ENCODE results near the gene KLHL1.

KLHL1 gene

DNA sequence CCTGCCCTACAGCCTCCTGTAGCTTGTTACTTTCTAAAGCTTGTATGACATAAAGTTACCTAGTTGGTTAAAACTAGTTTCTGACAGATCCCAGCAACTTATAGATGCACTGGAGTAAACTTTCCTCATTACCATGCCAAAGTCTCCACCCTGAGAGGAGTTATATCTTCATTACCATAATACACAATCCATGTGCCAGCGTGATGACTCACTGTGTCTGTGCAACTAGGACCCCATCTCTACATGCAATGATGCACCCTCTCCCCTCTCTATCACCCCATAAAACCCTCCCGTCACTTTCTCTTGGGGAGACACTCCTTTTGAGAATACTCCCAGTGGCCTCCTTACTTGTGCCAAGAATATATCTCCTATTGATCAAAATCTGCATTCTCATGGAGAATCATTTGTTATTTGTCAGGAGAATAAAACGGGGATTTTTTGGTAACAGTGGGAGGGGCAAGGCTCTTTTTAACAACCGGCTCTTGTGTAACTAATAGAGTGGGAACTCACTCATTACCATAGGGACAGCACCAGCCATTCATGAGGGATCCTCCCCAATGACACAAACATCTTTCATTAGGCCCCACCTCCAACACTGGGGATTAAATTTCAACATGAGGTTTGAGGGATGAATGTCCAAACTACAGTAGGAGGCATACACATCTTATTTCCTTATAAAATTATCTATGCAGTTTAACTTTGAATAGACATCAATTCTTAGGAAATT, 235.8 kb downstream of the KLHL1 start:
- DNase-seq (ENCODE audit: low read depth): no peak

DNA sequence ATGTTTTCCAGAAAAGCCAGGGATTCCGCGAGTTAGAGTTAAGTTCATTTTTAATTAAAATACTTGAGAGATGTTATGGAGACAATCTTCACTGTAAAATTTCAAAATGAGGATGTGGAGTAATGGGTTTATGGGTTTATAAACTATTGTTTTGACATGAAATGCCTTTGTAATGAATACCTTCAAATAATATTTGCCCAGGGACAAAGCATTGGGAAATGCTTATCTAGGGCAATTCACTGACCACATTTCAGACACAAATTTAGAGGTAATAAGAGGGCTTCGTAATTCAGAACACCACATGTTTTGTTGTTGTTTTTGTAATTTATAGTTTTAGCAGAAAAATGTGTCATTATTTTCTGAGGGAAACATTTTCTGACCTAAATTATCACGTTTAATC, 241.7 kb downstream of the KLHL1 start:
- DNase-seq (ENCODE audit: low read depth): no peak

DNA sequence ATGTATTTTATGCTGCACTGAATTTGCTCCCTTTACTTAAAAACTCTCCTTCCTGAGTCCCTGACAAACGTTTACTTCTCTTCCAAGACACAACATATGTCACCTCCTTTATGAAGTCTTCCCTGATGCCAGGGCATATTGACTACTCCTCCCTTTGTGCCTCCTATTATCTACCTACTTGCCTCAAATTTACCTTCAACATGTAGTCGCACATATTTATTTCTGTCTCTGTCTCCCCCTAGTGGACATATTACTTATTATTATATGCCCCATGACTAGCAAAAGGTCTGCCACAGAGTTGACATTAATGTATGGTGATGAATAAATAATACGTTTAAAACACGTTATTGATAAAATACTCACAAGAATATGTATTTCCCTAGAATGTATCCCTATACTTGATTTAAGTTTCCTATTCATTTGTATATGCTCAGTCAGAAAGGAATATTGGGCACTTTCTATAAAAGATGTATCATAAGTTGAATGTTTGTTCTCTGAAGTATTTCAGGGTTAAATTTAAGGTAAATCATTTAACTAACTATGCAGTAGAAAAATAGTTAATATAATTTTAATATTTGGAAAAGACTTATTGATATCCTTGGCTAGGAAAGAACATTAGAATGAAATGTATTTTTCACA, 250.9 kb downstream of the KLHL1 start:
- DNase-seq (ENCODE audit: low read depth): peak; percentile 1

DNA sequence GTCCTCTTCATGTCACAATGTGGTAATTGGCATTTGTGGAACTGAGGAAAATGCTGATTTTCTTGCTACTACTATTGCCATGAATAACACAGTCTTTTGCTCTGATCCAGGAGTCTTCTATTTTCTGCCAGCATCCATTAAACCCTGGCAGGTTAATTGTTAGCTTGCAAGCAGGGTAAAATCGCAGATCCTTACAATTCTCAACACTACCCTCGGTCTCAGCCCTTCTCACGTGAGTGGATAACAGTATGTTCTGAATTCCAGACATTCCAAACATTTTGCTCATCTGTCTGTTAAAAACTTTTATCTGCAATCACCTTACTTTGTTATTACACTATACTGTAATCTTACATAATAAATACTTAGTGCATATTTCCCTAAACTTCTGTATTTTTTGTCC, 251.9 kb downstream of the KLHL1 start:
- no peak for DNase-seq (ENCODE audit: low read depth)

DNA sequence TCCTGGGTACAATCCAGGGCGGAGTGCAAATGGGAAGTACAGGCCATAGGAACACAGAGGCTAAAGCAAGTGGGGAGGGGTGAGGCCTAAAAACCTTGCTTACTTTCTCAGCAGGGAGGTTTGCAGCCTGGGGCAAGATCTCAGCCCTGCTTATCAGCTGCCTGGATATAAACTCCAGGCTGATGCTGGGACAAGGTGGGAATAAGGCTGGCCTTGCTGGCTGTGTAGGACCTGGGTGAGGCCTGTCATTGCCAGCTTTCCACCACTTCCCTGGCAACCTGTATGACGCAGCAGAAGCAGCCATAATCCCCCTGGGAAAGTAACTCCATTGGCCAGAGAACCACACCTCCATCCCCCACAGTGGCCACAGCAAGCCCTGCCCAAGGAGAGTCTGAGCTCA, 279.7 kb downstream of the KLHL1 start:
- DNase-seq (ENCODE audit: low read depth): no peak

DNA sequence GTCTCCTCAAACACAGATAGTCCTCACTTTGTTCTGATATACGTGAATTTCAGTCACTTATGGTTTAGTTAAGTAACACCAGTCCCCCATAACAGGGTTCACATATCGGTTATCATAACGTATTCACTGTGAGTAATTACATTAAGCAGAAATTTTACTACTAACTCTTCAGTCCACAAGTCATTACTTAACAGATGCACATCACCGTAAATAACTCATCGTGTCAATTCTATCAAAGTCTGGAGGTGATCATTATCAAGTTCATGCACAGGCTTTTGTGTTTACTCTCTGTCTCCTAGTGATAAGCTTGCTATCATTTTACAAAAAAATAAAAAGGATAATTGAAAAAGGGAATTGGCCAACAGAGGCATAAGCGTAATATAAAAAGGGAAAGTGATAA, 288.1 kb downstream of the KLHL1 start:
- DNase-seq (ENCODE audit: low read depth): no peak

DNA sequence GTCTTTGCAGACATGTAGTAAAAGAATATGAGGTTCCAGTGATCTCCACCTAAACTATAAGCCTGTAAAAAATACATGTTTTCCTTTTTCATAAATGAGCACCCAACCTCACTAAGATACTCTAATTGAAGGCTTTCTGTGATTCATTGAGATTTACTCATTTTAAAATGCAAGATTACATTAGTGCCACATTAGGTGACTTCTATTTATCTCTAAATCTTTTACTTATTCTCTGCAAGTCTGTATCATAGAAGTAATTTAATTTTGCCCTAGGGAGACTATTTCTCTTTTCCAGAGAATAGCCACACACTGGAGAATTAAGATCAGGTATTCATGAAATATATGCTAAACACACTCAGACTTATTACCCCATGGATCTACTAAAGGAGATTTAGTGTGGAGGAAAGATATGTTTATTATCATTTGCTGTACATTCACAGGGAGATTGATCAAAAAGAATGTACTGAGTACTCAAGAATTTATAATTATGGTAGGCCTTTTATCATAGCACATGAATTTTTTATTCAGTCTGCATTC, 290.9 kb downstream of the KLHL1 start:
- no peak for DNase-seq (ENCODE audit: low read depth)

DNA sequence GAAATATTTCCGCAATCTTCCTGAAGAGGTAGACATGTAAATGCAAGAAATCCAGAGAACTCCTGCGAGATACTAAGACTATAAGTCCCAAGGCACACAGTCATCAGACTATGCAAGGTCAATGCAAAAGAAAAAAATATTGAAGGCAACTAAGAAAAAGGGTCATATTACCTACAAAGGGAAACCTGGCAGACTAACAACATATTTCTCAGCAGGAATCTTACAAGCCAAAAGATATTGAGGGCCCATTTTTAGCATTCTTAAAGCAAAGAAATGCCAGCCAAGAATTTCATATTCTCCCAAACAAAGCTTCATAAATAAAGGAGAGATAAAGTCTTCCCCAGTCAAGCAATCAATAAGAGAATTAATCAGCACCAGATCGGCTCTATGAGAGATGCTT, 299.1 kb downstream of the KLHL1 start:
- DNase-seq (ENCODE audit: low read depth): no peak

DNA sequence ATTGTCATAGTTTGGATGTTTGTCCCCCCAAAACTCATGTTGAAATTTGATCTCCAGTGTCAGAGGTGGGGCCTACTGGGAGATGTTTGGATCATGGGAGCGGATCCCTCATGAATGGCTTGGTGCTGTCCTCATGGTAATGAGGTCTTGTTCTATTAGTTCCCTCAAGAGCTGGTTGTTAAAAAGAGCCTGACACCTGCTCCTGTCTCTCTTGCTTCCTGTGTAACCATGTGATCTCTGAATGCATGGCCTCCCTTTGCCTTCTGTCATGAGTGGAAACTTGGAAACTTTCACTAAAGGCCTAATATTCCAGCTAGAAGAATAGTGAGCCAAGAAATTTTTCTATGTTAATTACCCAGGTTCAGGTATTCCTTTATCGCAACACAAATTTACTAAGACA, 312.0 kb downstream of the KLHL1 start:
- DNase-seq (ENCODE audit: low read depth): no peak

DNA sequence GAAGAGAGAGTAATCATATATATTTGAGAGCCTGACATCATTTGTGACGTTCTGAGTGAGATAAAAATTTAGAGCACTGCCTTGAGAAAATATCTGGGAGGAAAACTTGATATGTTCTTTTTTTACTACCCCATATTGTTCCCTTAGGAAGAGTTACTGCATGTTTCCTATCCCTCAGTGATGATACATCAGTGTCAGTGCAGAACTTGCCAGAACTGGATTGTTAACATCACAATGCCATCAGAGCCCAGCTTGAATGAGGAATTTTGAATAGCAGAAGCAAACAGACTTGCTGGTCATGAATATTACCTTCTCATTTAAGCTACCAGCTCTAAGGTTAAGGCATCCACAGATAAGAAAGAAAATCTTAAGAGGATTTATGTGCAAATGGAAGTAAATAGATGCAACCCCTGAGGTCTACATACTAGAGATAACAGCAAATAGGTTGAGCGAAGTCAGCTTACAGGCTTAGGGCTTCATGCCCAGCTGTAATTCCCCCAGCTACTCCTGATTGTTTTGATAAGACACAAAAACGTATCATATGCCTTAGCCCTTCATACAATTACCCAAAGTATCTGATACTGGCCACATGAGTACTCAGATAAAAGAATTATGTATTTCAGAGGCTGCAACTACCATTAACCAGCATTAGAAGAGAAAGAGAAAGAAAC, 314.3 kb downstream of the KLHL1 start:
- DNase-seq (ENCODE audit: low read depth): no peak

DNA sequence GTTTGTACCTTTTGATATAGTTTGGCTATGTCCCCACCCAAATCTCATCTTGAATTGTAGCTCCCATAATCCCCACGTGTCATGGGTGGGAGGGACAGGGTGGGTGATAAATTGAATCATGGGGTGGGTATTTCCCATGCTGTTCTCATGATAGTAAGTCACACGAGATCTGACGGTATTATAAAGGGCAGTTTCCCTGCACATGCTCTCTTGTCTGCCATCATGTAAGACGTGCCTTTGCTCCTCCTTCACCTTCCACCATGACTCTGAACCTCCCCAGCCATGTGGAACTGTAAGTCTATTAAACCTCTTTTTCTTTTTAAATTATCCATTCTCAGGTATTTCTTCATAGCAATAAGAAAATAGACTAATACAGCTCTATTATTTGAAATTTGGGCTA, 331.3 kb downstream of the KLHL1 start:
- no peak for DNase-seq (ENCODE audit: low read depth)

DNA sequence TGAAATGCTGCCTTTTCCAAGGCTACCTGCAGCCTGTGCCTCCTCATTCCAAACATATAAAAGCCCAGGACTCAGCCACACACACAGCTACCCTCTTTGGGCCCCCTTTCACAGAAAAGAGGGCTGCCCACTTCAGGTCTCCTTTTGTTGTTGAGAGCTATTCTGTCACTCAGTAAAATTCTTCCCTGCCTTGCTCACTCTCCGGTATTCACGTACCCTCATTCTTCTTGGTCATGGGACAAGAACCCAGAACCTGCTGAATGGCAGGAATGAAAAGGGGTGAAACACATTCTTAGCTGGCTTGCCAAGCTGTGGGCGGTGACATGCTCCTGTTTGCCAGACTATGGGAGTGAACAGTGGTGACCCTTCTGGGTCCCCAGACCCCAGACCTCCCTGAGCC, 338.6 kb downstream of the KLHL1 start:
- DNase-seq (ENCODE audit: low read depth): no peak

DNA sequence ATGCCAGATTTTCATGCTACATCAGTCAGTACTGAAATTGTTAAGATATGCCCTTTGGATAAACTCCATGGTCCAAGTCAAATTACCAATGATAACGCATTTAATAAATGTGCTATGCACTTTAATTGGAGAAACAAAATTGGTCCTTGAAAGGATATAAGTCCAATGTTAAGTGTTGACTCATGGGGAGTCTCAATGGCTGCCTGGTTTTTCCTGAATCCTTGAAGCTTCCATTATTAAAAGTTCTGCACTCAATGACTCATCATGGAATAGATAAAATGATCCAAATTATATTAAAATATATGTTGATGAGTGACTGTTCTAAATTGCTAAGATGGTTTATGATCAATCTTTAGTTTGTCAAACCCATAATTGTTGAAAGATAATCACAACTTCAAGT, 346.7 kb downstream of the KLHL1 start:
- DNase-seq (ENCODE audit: low read depth): no peak

DNA sequence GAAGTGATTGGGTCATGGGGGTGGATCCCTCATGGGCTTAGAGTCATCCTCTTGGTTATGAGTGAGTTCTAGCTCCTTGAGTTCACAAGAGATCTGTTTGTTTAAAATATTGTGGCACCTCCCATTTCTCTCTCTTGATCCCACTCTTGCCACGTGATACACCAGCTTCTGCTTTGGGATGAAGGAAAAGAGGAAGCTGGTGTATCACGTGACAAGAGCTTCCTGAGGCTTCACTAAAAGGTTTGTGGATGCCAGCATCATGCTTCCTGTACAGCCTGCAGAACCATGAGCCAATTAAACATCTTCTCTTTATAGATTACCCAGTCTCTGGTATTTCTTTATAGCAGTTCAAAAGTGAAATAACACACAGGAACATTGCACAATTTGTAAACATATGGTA, 353.2 kb downstream of the KLHL1 start:
- no peak for DNase-seq (ENCODE audit: low read depth)

DNA sequence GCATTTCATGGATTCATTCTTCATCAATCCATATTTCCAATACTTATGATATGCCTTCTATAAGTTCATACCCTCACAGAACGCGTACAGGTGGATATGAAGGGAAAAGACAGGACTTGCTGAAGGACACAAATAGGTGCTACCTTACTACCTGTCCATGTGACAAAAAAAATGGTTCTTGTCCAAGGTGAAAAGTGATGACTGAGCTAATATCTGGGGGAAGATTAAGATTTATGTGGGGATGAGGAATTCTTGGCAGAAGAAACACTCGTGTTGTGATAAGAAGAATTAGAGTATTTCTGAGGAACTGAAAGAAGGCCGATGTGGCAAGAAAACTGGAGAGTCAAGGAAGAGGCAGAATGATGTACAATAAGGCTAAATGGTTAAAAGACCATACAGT, 357.0 kb downstream of the KLHL1 start:
- no peak for DNase-seq (ENCODE audit: low read depth)

DNA sequence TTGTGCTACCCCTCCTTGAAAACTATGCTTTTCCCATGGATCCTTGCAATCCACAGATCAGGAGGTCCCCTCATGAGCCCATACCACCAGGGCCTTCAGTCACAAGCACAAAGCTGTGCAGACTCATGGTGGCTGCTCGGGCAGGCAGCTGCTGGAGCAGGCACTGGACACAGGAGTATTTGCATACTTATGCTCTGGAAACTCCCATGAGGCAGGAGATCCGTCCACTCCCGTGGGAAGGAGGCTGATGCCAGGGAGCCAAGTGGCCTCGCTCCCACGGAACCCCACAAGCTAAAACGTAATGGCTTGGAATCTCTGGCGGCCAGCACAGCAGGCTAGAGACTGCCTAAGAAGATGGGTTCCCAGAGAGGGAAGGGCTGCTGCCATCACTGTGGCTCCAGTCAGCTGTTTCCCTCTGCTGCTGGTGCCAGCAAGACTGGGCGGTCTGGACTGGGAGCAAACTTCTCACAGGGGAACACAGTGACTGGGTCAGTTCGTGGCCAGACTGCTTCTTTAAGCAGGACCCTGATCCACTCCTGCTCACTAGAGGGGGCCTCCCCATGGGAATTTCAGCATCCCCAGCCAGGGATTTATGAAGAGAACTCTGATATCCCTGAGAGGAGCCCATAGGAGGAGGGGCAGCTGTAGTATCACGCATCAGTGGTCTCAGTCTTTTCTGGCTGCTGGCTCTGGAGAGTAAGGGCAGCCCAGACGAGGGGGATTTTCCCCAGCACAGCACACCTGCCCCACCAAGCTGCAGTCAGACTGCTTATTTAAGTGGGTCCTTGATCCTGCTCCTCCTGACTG, 370.9 kb downstream of the KLHL1 start:
- no peak for DNase-seq (ENCODE audit: low read depth)

DNA sequence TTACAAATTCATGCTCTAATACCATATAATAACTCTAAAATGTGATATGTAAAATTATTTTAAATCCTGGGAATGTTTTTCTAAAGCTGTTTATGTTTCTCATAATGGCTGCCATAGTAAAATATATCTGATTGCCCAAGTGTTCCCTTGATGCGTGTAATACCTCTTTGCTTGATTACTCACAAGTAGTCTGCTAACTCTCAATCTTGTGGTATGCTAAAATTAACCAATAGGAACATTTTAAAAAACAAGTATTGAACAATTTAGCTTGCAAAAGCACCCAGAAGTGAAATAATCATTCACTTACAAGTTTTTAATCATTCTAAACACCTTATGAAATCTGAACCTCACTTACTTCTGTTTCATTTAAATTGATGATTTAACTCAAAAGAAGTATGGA, 386.6 kb downstream of the KLHL1 start:
- DNase-seq (ENCODE audit: low read depth): no peak

DNA sequence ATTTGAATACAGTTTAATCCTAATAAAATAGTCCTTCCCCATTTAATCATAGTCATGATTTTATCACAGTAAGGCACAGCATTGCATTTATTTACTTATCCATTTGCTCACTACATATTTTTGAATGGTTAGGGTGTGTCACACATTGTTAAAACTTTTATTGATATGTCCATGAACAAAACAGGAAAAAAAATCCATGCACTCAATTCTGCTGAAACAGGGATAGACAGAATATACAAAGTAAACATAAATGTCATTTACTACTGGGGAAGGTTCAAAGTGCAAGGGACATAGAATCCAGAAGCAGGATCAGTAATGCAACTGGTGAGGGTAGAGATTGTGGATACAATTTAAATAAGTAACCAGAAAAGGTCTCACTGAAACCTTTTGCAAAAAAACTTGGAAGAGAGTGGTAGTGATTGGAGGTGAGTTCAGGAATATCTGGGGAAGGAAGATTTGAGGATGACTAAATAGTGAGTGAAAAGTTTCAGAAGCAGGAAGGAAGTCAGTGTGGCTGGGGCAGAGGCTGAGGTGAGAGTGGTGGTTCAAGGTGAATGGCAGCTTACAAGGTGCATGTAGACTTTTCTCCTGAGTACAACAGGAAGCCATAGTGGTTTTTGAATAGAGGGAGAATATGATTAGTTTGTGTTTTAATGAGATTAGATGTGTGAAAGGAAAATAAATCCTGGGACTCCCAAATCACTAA, 387.8 kb downstream of the KLHL1 start:
- no peak for DNase-seq (ENCODE audit: low read depth)

DNA sequence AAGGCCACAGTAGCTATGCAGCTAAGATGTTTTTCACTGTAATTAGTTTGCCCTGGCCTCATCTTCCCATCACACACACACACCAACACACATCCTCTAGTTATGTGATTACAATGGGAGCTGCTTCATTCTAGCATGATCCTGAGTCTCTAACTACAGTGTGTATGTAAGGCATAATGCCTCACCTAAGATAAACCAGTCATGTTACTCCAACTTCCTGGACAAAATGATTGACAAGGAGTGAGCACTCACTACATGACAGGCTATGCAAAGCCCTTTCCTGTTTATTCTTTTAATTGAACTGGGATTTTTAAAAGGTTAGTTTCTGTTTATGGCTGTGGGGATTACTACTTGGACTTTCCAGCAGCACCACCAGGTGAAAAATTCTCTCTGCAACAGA, 401.4 kb downstream of the KLHL1 start:
- no peak for DNase-seq (ENCODE audit: low read depth)

DNA sequence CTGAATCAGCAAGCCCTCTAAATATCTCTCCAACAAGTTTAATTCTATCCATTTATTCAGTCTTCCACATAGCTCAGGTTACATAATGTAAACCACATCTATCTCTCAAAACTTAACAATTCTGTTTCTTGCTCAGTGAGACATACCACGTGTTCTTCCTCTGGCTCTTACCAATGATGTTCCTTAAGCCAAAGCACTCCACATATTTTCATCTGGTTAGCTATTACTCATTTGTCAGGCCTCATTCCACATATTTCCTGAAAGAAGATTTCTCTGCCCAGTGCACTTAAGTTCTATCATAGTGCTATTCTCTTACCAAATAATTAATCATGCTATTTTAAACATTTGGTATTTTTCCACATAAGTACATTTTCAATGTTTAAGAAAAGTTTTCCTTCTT, 403.9 kb downstream of the KLHL1 start:
- no peak for DNase-seq (ENCODE audit: low read depth)

DNA sequence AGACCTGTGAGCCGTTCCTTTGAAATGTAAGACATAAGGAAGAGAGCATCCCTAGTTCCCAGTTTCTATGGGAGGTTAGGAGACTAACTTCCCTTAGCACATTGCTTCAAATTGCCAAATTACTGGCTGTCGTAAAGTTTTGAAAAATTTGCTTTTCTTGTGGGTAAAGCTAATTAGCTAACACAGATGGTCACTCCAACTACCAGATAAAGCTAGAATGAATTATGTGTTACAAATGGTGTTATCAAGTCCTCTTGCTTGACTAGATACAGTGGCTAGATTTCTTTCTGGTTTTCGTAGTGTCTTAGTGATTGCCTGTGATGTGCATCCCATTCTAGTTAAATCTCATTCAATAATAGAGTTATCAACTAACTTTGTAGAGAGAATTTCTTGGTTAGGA, 417.3 kb downstream of the KLHL1 start:
- DNase-seq (ENCODE audit: low read depth): no peak

Measured in EH (cell line).